Measurements from ENCODE around the gene INHA.

The INHA gene

GRCh38 chr2:219614076-219614860, 42.2 kb downstream of the INHA start:
- DNase-seq, result no peak

GRCh38 chr2:219615036-219615435, 42.9 kb downstream of the INHA start:
- no peak for DNase-seq

DNA sequence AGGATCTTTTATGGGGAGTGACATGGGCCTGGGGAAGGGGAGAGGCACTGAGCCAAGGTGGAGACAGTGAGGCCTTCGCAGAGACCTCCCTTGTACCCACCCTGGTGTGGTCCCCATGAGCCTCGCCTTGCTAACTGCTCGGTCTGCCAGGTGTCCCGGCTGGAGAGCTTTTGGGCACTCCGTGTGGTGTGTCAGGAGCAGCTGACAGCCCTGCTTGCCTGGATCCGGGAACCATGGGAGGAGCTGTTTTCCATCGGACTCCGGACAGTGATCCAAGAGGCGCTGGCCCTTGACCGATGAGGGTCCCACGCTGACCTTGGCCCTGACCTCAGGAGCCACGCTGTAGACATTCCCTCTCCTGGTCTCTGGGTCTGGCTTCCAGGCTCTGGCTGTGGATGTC, 43.8 kb downstream of the INHA start:
- no peak for DNase-seq

GRCh38 chr2:219616550-219616949, 44.4 kb downstream of the INHA start:
- DNase-seq, result no peak

- no peak for DNase-seq
Measured at GRCh38 chr2:219618733-219619122, 46.6 kb downstream of the INHA start.

- DNase-seq, result no peak
Measured at GRCh38 chr2:219619235-219619634, 47.1 kb downstream of the INHA start.

DNA sequence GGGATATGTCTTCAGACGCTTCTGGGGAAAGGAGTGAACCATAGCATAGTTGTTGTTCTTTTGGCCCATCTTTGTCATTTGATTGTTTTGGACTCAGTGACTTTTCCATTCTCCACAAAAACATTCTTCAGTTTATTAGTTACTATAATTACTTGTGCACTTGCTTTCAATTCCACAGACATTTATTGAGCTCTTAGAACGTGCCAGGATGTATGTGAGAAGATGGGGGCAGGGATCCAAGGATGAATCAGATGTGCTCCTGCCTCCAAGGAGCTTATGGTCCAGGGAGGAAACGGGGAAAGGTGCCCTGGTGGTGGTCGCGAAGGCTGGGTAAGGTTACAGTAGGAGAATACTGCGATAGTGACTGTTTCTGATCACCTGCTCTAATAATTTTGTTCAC, 48.4 kb downstream of the INHA start:
- DNase-seq, result no peak

DNA sequence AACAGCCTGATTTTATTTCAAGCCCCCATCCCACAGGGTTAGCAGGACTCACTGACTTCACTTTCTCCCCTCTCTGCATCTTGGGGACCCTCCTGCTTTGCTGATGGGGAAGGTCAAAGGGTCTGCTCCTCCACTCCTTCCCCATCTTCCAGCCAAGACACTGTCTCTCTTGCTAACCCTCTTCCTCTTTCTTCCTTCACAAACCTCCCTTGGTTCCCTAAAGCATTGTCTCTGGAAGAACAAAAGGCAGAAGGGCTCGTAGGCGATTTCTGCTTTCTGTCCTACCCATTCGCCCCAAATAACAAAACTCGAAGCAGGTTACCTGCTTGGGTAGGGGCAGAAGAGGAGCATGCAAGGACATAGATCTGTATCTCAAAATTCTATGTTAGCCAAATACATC, 49.8 kb downstream of the INHA start:
- no peak for DNase-seq

DNA sequence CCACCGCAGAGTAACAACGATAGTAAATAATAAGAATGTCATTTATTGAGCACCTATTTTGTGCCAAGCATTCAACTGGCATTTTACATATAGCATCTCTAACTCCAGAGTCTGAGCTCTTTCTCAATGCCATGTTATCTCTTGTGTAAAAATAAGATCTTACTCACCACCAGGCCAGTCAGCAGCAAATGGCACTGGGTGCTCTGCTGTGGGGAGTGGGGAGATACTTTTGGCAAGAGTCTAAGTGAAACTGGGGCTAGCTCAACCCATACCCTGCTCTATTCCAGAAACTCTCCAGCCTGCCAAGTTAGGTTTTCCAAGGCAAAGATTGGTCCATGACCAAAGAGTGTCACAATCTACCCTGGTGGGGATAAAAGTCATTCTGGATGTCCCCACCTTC, 50.4 kb downstream of the INHA start:
- no peak for DNase-seq

DNA sequence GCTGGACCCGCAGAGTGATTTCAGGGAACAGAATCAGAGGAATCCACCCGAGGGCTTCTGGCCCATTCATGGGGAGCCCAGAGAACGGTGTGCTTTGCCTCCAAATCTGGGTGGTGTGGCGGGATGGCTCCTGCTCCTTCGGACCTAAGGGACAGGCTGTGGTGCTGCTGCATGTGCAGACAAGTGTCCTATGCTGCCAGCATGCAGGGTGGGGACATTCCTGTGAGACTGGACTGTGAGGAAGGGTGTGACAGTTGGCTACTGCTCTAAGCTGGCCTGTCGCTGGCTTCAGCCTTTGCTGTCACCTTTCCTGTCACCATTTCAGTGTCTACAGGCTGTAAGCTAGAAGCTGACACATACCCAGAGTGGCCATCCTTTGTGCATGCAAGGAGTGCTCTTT, 52.5 kb downstream of the INHA start:
- no peak for DNase-seq

GRCh38 chr2:219625179-219625578, 53.1 kb downstream of the INHA start:
- DNase-seq, result no peak

Measured in Kasumi-1 (cell line).